HUES6 (cell line): ENCODE results near the gene PSD2.

Experiments used
- H3K27ac ChIP-seq: 2 replicates; pipeline ENCODE4 v1.7.0; 2013; ENCODE audit warnings: low read depth, mild to moderate bottlenecking, low read length, inconsistent platforms
- H3K27me3 ChIP-seq: 2 replicates; pipeline ENCODE4 v1.6.1; 2013; ENCODE audit warnings: low read length; ENCODE audit not compliant: control insufficient read depth, insufficient read depth
- H3K36me3 ChIP-seq: 2 replicates; pipeline ENCODE4 v1.6.1; 2013; ENCODE audit warnings: low read length; ENCODE audit not compliant: control insufficient read depth, insufficient read depth
- H3K4me1 ChIP-seq: 2 replicates; pipeline ENCODE4 v1.6.1; 2013; ENCODE audit warnings: low read length; ENCODE audit not compliant: control insufficient read depth, insufficient read depth
- H3K4me3 ChIP-seq: 2 replicates; pipeline ENCODE4 v1.5.1; 2013; ENCODE audit warnings: low read depth, low read length
- H3K9ac ChIP-seq: one replicate; pipeline ENCODE4 v1.6.1; 2013; ENCODE audit warnings: mild to moderate bottlenecking, low read length
- H3K9me3 ChIP-seq: 2 replicates; pipeline ENCODE4 v1.6.1; 2013; ENCODE audit warnings: low read depth, low read length; ENCODE audit not compliant: control insufficient read depth, insufficient read depth

Gene PSD2

DNA sequence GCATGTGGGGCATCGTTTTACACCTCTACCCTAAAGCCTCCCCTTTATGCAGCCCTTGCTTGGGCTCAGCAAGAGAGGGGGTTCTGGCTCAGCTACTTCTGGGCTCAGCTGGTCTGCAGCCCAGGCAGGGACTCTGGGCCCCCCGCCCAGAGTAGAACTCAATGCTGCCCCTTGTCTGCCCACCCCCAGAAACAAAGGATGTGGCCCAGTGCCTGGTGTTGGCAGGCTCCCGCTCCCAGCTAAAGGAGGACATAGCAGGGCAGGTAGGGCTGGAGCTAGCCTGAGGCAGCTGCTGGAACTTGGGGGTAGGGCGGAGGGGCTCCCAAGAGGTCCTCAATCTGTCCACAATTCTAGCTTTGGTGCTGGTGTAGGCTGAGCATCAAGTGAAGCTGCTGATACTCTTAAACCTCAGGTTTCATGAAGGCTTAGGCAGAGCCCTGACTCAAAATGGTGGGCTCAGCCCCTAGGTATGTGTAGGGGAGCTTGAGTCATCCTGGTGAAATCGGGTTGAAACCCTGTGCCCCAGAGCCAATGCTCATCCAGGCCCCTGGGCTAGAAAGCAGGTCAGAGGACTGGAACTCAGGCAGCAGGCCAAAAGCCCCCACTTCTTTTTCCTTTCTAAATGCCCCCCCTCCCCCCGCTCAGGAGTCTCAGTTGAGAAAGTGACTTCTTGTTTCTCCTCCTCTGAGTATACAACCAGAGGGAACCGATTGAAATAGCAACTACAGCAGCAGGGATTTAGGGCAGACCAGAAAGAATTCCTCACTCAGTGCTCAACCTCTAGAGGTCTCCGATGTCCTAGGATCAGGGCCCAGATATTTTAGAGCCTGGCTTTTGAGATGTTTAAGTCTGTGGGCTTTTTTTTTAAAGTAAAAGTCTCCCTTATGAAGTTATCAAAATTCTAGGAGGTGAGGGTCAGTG is 11.4 kb downstream of the PSD2 start:
- Histone ChIP-seq H3K4me1 (no peaks in the 10 kb centered on the region), H3K27me3 (peaks cover 59% of the 10 kb centered on the region), H3K9me3 (no peaks in the 10 kb centered on the region), H3K27ac (no peak overlapping the region), H3K4me3 (no peak overlapping the region), H3K36me3 (no peaks in the 10 kb centered on the region), H3K9ac (no peak overlapping the region)

DNA sequence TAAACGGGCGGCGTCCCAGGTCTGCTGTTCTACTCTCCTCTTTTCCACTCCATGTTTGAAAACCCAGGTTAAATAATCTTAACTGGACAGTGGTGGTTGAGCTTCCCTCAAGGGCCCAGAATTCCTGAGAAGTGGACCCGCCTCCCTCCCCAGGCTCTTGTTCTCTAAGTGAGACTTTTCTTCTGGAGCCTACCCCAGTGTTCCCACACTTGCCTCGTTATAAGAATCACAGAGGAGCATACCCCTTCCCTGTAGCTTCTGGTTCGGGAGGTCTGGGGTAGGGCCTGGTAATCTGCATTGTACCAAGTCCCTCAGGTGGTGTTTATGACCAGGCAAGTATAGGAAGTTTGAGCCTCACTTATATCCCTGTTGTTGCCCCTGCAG is 12.0 kb downstream of the PSD2 start:
- H3K27me3 ChIP-seq, result peaks cover 58% of the 10 kb centered on the region
- no peak overlapping the region for H3K9ac ChIP-seq
- no peak overlapping the region for H3K4me3 ChIP-seq
- H3K36me3 ChIP-seq, result no peaks in the 10 kb centered on the region
- H3K9me3 ChIP-seq, result no peaks in the 10 kb centered on the region
- no peak overlapping the region for H3K27ac ChIP-seq
- H3K4me1 ChIP-seq, result no peaks in the 10 kb centered on the region

DNA sequence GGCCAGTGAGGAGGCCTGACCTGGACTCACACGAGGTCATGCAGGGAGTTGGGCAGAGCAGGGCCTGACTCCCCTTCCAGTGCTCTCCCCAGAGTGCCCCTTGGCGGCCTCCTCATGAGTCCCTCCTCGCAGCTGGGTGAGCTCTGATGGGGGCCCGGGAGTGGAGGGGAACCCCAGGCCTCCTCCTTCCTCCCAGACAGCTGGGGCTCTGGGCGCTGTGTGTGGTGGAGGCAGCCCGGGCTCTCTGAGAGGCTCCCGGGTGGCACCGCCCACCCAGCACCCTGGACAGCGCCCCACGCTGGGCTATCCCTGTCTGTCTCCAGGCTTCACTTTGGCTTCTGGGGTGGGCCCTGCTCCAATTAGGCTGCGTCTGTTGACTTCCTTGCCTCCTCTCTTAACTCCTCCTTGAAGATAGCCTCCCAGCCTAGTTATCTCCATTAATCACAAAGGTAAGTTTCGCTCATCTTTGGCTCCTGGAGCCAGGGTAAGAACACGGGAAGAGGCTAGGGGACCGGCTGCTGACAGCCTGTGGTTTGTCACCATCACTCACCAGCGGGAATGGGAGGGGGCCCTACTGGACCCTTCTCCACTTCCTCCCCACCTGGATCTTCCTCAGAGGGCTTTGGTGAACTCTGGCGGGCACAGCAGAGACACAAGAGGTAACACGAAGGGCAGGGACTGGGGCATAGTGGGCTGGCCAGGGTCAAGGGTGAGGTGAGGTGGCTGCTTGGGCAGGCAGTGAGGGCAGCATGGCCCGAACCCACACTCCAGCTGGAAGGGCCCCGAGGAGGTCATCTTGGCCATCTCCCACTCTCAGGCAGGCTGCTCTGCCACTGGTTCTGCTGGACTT is 13.1 kb downstream of the PSD2 start:
- peaks cover 48% of the 10 kb centered on the region; the same call in 1 of the 2 replicates for H3K27me3 ChIP-seq
- H3K27ac ChIP-seq, result no peak overlapping the region
- H3K4me1 ChIP-seq, result no peaks in the 10 kb centered on the region
- H3K9ac ChIP-seq, result no peak overlapping the region
- H3K9me3 ChIP-seq, result no peaks in the 10 kb centered on the region
- no peak overlapping the region for H3K4me3 ChIP-seq
- no peaks in the 10 kb centered on the region for H3K36me3 ChIP-seq

DNA sequence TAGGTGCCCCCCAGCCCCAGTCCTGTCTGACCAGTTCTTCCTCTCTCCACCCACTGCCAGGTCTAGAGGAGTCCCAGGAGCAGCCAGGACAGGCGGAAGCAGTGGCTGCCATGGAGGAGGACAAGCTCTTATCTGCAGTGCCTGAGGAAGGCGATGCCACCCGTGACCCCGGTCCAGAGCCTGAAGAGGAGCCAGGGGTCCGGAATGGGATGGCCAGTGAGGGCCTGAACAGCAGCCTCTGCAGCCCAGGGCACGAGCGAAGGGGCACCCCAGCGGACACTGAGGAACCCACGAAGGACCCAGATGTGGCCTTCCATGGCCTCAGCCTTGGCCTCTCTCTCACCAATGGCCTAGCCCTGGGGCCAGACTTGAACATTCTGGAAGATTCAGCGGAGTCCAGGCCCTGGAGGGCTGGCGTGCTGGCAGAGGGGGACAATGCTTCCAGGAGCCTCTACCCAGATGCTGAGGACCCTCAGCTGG is 13.8 kb downstream of the PSD2 start:
- H3K9me3 ChIP-seq, result no peaks in the 10 kb centered on the region
- no peaks in the 10 kb centered on the region for H3K4me1 ChIP-seq
- peaks cover 41% of the 10 kb centered on the region; the same call in 1 of the 2 replicates for H3K27me3 ChIP-seq
- no peak overlapping the region for H3K9ac ChIP-seq
- H3K36me3 ChIP-seq, result no peaks in the 10 kb centered on the region
- H3K4me3 ChIP-seq, result no peak overlapping the region
- no peak overlapping the region for H3K27ac ChIP-seq

DNA sequence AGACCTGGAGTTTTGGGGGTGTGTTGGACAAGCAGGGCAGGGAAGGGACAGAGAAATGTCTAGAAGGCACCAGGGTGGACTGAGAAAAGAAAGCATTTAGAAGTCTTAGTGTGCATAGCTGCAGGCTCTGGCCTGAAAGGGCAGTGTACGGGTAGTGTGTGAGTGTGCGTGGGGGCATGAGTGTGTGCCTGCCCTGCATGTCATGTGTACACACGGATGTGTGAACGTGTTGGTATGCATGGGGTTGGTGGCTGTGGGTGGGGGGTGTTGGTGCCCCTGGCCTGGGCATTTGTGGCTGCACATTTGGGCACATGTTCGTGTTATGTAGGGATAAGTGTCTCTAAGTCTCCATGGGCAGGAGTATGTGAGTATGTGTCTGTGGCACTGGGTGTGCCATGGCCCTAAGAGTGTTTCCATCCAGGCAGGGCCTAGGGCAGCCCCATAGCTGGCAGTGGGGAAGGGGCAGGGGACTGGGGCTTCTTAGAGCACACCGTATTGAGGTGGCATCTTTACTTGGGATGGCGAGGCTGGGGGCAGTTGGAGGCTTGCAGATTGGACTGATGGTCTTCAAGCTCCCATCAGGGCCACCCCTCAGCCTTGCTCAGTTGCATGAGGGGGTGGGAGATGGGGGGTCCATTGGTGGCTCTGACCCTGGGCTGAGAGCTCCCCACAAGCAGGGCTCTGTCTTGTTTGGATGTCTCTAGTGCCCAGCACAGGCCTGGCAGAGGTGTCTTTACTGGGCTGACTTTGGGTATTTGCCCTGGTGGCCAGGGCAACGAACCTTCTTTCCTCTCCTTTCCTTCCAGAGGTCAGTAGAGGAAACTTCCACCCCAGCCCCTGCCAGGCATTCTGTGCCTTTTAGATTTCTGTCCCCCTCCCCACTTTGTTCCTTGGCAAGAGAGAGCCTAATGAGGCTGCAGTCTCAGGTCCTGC is 15.0 kb downstream of the PSD2 start:
- H3K4me3 ChIP-seq, result no peak overlapping the region
- H3K27me3 ChIP-seq, result peaks cover 30% of the 10 kb centered on the region; the same call in 1 of the 2 replicates
- H3K27ac ChIP-seq, result no peak overlapping the region
- no peaks in the 10 kb centered on the region for H3K9me3 ChIP-seq
- no peaks in the 10 kb centered on the region for H3K4me1 ChIP-seq
- no peak overlapping the region for H3K9ac ChIP-seq
- H3K36me3 ChIP-seq, result no peaks in the 10 kb centered on the region

DNA sequence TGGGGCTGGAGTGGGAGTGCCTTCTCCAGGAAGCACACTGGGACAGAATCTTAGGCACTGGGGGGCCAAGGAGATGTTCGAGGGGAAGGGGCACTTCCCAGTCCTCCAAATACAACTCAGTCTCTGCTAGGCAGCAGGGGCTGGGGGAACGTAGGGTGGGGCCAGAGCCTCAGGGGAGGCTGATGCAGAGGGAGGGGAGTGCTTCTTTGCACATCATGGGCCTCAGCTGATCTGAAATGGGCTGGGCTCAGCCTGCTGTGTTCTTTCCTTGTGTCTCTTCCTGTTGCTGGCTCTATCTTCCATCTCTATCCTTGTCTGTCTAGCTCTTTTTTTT is 15.6 kb downstream of the PSD2 start:
- H3K27me3 ChIP-seq, result peaks cover 24% of the 10 kb centered on the region; the same call in 1 of the 2 replicates
- H3K9ac ChIP-seq, result no peak overlapping the region
- H3K27ac ChIP-seq, result no peak overlapping the region
- no peak overlapping the region for H3K4me3 ChIP-seq
- H3K9me3 ChIP-seq, result no peaks in the 10 kb centered on the region
- no peaks in the 10 kb centered on the region for H3K36me3 ChIP-seq
- H3K4me1 ChIP-seq, result no peaks in the 10 kb centered on the region

DNA sequence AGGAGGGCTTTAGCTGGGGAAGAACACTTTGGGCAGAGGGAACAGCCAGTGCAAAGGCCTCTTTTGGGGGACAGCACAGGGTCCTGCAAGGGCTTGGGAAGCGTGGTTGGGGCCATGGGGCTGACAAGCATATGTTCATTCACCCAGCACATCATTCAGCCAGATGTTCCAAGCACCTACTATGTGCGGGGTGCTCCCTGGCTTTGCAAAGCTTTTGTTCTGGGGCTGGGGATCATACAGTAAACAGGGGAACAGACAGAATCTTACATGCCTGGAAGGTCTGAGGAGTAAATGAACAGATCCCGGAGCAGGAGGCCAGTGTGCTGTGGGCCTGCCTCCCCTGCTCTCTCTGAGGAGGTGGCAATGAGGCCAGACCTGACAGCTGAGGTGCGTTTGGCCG is 16.7 kb downstream of the PSD2 start:
- no peak overlapping the region for H3K4me3 ChIP-seq
- H3K9ac ChIP-seq, result no peak overlapping the region
- H3K9me3 ChIP-seq, result no peaks in the 10 kb centered on the region
- H3K4me1 ChIP-seq, result no peaks in the 10 kb centered on the region
- H3K36me3 ChIP-seq, result no peaks in the 10 kb centered on the region
- H3K27ac ChIP-seq, result no peak overlapping the region
- H3K27me3 ChIP-seq, result peaks cover 23% of the 10 kb centered on the region; the same call in 1 of the 2 replicates

DNA sequence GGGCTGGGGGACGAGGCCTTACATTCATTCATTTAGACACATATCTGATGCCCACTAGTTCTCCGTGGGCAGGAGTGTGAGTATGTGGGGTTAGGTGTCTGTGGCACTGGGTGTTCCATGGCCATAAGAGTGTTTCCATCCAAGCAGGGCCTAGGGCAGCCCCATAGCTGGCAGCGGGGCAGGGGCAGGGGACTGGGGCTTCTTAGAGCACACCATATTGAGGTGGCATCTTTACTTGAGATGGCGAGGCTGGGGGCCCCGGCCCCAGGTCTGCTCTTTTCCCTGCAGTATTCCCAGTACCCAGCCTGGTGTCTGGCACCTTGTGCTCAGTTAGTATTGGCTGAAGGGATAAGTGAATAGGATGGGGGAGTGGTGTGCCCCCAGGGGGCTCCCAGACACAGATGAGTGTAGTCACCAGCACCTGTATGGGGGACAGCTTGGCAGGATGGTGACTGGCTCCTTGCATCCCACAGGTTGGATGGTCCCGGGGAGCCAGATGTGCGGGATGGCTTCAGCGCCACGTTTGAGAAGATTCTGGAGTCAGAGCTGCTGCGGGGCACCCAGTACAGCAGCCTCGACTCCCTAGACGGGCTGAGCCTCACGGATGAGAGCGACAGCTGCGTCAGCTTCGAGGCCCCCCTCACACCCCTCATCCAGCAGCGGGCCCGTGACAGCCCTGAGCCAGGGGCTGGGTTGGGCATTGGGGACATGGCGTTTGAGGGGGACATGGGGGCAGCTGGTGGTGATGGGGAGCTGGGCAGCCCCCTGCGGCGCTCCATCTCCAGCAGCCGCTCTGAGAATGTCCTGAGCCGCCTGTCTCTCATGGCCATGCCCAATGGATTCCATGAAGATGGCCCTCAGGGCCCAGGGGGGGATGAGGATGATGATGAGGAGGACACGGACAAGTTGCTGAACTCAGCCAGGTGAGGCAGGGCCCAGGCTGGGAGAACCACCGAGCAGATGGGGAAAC is 17.5 kb downstream of the PSD2 start:
- Histone ChIP-seq H3K9me3 (no peaks in the 10 kb centered on the region), H3K27ac (no peak overlapping the region), H3K4me1 (no peaks in the 10 kb centered on the region), H3K36me3 (no peaks in the 10 kb centered on the region), H3K9ac (no peak overlapping the region), H3K4me3 (no peak overlapping the region), H3K27me3 (peaks cover 23% of the 10 kb centered on the region; the same call in 1 of the 2 replicates)

DNA sequence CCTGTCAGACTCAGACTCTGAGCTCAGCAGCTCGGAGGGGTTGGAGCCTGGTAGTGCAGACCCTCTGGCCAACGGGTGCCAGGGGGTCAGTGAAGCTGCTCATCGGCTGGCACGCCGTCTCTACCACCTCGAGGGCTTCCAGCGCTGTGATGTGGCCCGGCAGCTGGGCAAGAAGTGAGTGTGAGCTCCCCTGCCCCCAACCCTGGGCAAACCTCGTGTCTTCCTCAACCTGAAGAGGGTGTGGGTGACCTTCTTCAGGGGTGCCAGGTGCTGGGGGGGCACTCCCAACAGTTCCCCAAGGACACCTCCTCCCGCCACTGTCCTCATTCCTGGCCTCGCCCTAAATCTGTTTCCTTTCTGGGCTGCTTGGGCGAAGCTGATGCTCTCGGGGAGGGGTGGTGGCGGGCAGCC is 18.6 kb downstream of the PSD2 start:
- H3K4me1 ChIP-seq, result no peaks in the 10 kb centered on the region
- H3K27me3 ChIP-seq, result peaks cover 23% of the 10 kb centered on the region; the same call in 1 of the 2 replicates
- H3K36me3 ChIP-seq, result no peaks in the 10 kb centered on the region
- H3K4me3 ChIP-seq, result no peak overlapping the region
- no peaks in the 10 kb centered on the region for H3K9me3 ChIP-seq
- H3K9ac ChIP-seq, result no peak overlapping the region
- H3K27ac ChIP-seq, result no peak overlapping the region
